HL-60 (cell line): ENCODE data around the gene DPF3.

Experiments
- CTCF ChIP-seq: IDR thresholded peaks from one replicate; pipeline ENCODE4 v1.5.1; 2011; ENCODE audit warnings: low read length, control low read depth, inconsistent platforms; ENCODE audit not compliant: insufficient read depth
- GABPA ChIP-seq: IDR thresholded peaks from 2 replicates; pipeline ENCODE4 v1.6.1; 2012; ENCODE audit warnings: low read depth
- POLR2AphosphoS5 ChIP-seq: IDR thresholded peaks from 2 replicates; pipeline ENCODE4 v1.6.1; 2012; ENCODE audit warnings: low read depth

GRCh38 chr14:72640911-72641485 lies 252.9 kb downstream of the DPF3 start:
- TF ChIP-seq CTCF (no peak), POLR2AphosphoS5 (no peak), GABPA (no peak)
